T-helper 22 cell (primary cell): ENCODE measurements around the gene OMD.

Source experiments
- DNase-seq: peaks from one replicate; pipeline ENCODE4 v3.0.0-alpha.2; 2020; ENCODE audit warnings: low read depth

OMD gene, protein sequence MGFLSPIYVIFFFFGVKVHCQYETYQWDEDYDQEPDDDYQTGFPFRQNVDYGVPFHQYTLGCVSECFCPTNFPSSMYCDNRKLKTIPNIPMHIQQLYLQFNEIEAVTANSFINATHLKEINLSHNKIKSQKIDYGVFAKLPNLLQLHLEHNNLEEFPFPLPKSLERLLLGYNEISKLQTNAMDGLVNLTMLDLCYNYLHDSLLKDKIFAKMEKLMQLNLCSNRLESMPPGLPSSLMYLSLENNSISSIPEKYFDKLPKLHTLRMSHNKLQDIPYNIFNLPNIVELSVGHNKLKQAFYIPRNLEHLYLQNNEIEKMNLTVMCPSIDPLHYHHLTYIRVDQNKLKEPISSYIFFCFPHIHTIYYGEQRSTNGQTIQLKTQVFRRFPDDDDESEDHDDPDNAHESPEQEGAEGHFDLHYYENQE

GRCh38 chr9:92424340-92424739, at the start of gene OMD:
Gene OMD (minus strand): TSS chr9:92424471. CDS start chr9:92417558, 6,913 bp downstream.
- no peak for DNase-seq

DNA sequence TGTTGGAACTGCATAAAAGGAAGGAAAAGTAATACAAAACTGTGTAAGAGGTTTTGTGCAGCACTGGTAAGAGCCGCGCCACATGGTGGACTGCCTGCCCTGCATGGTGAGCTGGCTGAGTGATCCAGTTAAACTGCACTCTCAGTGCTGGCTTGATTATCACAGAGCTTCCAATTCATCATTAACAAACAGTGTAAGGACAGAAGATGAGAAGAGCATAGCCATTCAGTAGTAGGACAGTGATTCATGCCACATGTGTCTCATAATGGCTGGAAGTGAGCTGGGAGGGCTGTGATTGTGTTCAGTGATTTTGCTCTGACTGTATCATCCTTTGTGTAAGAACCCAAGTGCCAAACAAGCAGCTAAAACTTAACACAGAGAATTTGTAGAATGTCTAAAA, 43.9 kb upstream of the OMD start:
- no peak for DNase-seq

DNA sequence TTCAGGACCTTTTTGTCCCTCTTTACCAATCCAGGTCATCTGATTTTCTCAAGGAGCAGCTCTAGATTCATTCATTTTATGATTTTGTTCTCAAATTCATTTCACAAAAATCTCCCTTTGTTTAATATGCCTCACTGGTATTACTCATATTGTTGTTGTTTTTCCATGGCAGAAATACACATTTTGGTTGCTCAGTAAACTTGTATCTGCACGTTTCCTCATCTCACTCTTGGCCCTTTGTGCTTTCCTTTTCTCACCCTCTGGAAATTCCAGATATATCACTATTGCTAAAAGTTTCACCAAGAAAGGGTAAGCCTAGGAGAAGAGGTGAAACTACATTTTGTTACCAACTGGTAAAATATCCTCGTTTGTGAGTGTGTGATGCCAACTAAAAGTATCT, 43.2 kb upstream of the OMD start:
- no peak for DNase-seq

- DNase-seq: no peak
These were observed 42.8 kb upstream of the OMD start for GRCh38 chr9:92467041-92467440.

- DNase-seq: no peak
These were observed 39.7 kb upstream of the OMD start for GRCh38 chr9:92463984-92464383.

DNA sequence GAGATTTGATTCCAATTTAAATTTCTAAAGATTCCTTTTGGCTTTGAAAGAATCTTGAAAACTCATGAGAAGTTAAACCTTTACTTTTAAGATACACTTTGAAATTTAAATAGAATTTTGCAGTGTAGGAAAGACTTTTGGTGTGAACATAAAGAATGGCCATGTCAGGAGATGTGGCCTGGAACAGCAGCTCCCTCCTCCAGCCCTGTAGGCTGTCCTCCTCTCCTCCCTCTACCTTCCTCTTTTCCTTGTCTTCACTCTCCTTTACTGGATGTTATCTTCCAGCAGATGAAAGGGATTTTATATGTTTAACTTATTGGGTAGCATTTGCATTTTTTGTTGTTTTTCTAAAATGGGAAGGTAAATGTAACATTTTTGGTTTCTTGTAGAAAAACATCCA, 39.1 kb upstream of the OMD start:
- no peak for DNase-seq

DNA sequence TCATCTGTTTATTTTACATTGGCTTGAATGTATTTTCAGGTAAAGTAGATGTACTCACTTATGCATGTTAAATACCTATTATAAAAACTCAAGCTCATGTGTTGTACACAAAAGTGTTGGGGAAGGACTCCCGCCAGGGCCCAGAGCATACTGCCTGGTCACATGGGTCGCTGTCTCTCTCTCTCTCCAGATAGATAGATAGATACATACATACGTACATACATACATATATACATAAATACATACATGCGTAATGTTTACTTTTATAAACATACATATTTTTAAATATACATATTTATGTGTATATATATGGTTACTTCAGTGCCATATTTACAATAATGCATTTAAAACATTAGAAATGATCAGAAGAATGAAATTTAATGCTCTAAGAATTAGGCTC, 33.3 kb upstream of the OMD start:
- DNase-seq: no peak

DNA sequence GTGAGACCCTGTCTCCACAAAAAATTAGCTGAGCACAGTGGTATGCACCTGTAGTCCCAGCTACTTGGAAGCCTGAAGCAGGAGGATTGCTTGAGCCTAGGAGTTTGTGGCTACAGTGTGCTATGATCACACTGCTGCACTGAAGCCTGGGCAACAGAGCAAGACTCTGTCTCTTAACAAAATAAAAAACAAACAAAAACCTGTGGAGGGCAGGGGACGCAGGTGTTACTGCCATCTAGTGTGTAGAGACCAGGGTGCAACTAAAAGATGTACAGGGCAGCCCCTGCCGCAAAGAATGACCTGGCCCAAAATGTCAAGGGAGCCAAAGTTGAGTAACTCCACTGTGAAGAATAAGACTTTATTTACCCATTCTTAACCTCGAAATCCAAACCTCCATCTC, 30.9 kb upstream of the OMD start:
- DNase-seq: no peak

DNA sequence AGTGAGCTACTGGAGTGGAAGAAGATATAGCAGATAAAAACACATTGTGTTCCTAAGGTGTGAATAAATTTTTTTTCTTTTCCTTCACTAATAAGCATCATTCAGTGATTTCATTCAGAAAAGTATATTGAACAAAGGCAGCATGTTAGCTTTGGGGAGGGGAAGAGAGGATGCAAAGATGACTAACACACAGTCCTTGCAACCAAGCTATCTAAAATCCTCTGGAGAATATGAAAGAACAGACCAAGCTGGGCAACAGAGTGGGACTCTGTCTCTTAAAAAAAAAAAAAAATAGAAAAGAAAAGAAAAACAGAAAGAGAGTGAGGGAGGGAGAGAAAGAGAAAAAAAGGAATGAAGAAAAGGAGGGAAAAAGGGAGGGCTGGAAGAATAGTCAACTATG, 22.3 kb upstream of the OMD start:
- DNase-seq: no peak

- DNase-seq: no peak
These were observed 20.6 kb upstream of the OMD start for GRCh38 chr9:92444841-92445240.

GRCh38 chr9:92440751-92441046, 16.4 kb upstream of the OMD start:
- no peak for DNase-seq

GRCh38 chr9:92439921-92440750, 15.9 kb upstream of the OMD start:
- no peak for DNase-seq

GRCh38 chr9:92438900-92439526, 14.7 kb upstream of the OMD start:
- no peak for DNase-seq

DNA sequence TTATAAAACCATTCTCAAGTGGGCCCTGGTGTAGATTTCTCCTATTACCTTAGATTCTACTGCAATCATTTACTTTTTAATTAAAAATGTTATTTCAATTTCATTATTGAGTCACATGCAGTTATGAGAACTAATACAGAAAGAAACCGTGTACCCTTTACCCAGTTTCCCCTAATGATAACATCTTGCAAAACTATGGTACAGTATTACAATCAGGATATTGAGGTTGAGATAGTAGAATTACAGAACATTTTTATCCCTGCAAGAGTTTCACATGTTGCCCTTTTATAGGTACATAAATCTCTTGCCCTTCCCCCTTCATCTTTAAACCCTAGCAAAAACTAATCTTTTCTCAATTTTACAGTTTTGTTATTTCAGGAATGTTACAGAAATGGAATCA, 11.0 kb upstream of the OMD start:
- no peak for DNase-seq

- no peak for DNase-seq
These were observed 8.8 kb upstream of the OMD start for GRCh38 chr9:92432972-92433548.

GRCh38 chr9:92432350-92432749, 8.1 kb upstream of the OMD start:
- no peak for DNase-seq

DNA sequence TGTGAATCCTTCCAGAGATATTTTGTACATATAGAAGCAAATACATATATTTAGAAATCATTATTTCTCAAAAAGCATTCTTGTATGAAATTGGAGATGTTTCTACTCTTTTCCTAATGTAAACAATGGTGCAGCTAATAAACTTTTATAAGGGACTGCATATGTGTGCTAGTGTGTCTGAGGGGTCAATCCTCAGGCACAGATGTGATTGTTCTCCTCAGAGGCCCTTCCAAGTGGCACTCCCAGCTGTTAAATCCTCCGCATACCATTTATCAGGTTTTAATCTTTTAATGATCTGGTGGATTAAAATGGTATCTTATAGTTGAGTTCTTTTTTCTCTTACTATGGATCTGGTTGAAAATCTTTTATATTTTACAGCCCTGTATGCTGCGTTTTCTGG, 5.6 kb upstream of the OMD start:
- DNase-seq: no peak

- no peak for DNase-seq
These were observed 2.4 kb upstream of the OMD start for GRCh38 chr9:92426501-92427145.

- no peak for DNase-seq
These were observed 1.2 kb upstream of the OMD start for GRCh38 chr9:92425474-92425873.

DNA sequence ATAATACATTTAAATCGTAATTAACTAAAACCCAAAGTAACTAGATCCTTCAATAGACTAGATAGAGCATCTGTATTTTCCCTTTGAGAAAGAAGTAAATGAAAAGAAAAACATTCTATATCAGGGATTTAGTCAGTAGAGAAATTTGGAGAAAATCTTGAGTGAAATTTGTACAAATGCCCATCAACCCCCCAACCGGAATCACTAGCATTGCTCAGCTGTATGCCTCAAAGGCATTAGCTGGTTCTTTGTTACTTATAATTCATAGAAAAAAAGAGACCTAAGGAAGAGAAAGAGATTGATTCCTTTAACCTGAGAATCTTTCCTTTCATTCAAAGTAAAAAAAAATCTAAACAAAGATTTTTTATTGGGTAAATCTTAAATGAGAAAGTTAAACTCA, 659 bp downstream of the OMD start:
- no peak for DNase-seq

- no peak for DNase-seq
These were observed 1.5 kb downstream of the OMD start for GRCh38 chr9:92422611-92423338.

- no peak for DNase-seq
These were observed 9.7 kb downstream of the OMD start for GRCh38 chr9:92414566-92414965.
